OCI-LY1 (cell line): ENCODE data around the gene TSC22D2.

Experiments used
- H2AFZ ChIP-seq: fragments of 200-600 bp; sonication (generic), shearing (Covaris generic); 2 replicates; pipeline ENCODE4 v1.6.0; 2014; ENCODE audit warnings: antibody characterized with exemption, mild to moderate bottlenecking, low read length
- H3F3A ChIP-seq: fragments of 200-600 bp; sonication (generic), shearing (Covaris generic); 2 replicates; pipeline ENCODE4 v1.6.0; 2014; ENCODE audit warnings: mild to moderate bottlenecking, antibody characterized with exemption, low read length, moderate library complexity; ENCODE audit not compliant: insufficient read depth
- H3K27ac ChIP-seq: fragments of 200-600 bp; sonication (generic); 2 replicates; pipeline ENCODE4 v1.5.1; 2014; ENCODE audit warnings: low read length, mixed run types, mild to moderate bottlenecking, low read depth; ENCODE audit not compliant: poor library complexity, severe bottlenecking
- H3K27me3 ChIP-seq: fragments of 200-600 bp; sonication (generic); 2 replicates; pipeline ENCODE4 v1.6.0; 2014; ENCODE audit warnings: antibody characterized with exemption, mild to moderate bottlenecking, low read length, moderate library complexity; ENCODE audit not compliant: insufficient read depth
- H3K36me3 ChIP-seq: fragments of 200-600 bp; sonication (generic); 2 replicates; pipeline ENCODE4 v1.6.1; 2014; ENCODE audit warnings: mild to moderate bottlenecking, antibody characterized with exemption, low read length, moderate library complexity, mixed read lengths; ENCODE audit not compliant: insufficient read depth
- H3K4me1 ChIP-seq: fragments of 200-600 bp; sonication (generic); 2 replicates; pipeline ENCODE4 v1.5.1; 2014; ENCODE audit warnings: mild to moderate bottlenecking, low read length, moderate library complexity; ENCODE audit not compliant: insufficient read depth, severe bottlenecking
- H3K4me2 ChIP-seq: fragments of 200-600 bp; sonication (generic), shearing (Covaris generic); 2 replicates; pipeline ENCODE4 v1.6.1; 2014; ENCODE audit warnings: low read length
- H3K4me3 ChIP-seq: fragments of 200-600 bp; sonication (generic); 2 replicates; pipeline ENCODE4 v1.5.1; 2014; ENCODE audit warnings: low read length, low read depth, mild to moderate bottlenecking, mixed read lengths; ENCODE audit not compliant: poor library complexity, severe bottlenecking
- H3K79me2 ChIP-seq: fragments of 200-600 bp; shearing (Covaris generic); 2 replicates; pipeline ENCODE4 v1.6.1; 2016; ENCODE audit warnings: mixed run types, low read length, mixed read lengths; ENCODE audit not compliant: insufficient read depth
- H3K9ac ChIP-seq: fragments of 200-600 bp; sonication (generic), shearing (Covaris generic); 2 replicates; pipeline ENCODE4 v1.6.1; 2014; ENCODE audit warnings: mild to moderate bottlenecking, low read length, mixed read lengths
- H3K9me2 ChIP-seq: fragments of 200-600 bp; sonication (generic), shearing (Covaris generic); 2 replicates; pipeline ENCODE4 v1.6.1; 2014; ENCODE audit warnings: low read depth, mild to moderate bottlenecking, low read length, mixed read lengths
- H3K9me3 ChIP-seq: fragments of 200-600 bp; shearing (Covaris generic); 2 replicates; pipeline ENCODE4 v1.6.1; 2014; ENCODE audit warnings: low read length, mixed read lengths
- H4K20me1 ChIP-seq: fragments of 200-600 bp; sonication (generic), shearing (Covaris generic); 2 replicates; pipeline ENCODE4 v1.6.0; 2016; ENCODE audit warnings: mild to moderate bottlenecking, low read length; ENCODE audit not compliant: insufficient read depth
- CTCF ChIP-seq: fragments of 200-600 bp; sonication (generic), shearing (Covaris generic); IDR thresholded peaks from 2 replicates; pipeline ENCODE4 v1.5.1; 2017; ENCODE audit warnings: mild to moderate bottlenecking, antibody characterized with exemption, low read length, moderate library complexity, mixed read lengths
- EZH2 ChIP-seq: fragments of 200-600 bp; sonication (generic), shearing (Covaris generic); IDR thresholded peaks from 2 replicates; pipeline ENCODE4 v1.8.0; 2017; ENCODE audit warnings: borderline replicate concordance, mixed run types, mild to moderate bottlenecking, antibody characterized with exemption, low read length, moderate library complexity, mixed read lengths

Gene TSC22D2

GRCh38 chr3:150367757-150368156 is 40.3 kb upstream of the TSC22D2 start:
- H3K79me2 ChIP-seq: no peaks in the 10 kb centered on the region
- H4K20me1 ChIP-seq: no peaks in the 10 kb centered on the region
- no peaks in the 10 kb centered on the region for H3K27me3 ChIP-seq
- H2AFZ ChIP-seq: no peak overlapping the region
- H3K27ac ChIP-seq: no peak overlapping the region
- no peak for TF ChIP-seq EZH2
- TF ChIP-seq CTCF: no peak
- H3K9me3 ChIP-seq: no peaks in the 10 kb centered on the region
- H3K4me1 ChIP-seq: no peaks in the 10 kb centered on the region
- no peaks in the 10 kb centered on the region for H3K36me3 ChIP-seq
- no peak overlapping the region for H3K4me3 ChIP-seq
- no peak overlapping the region for H3K9ac ChIP-seq
- no peaks in the 10 kb centered on the region for H3F3A ChIP-seq
- H3K4me2 ChIP-seq: no peak overlapping the region
- H3K9me2 ChIP-seq: no peaks in the 10 kb centered on the region

- no peak overlapping the region for H3K27ac ChIP-seq
Measured at GRCh38 chr3:150370122-150370602, 37.9 kb upstream of the TSC22D2 start.

GRCh38 chr3:150370999-150371398 is 37.1 kb upstream of the TSC22D2 start:
- Histone ChIP-seq H3K4me3 (no peak overlapping the region), H4K20me1 (no peaks in the 10 kb centered on the region)

More at GRCh38 chr3:150370122-150370602, 37.9 kb upstream of the TSC22D2 start:
- Histone ChIP-seq H3K9me2 (no peaks in the 10 kb centered on the region), H3K79me2 (no peaks in the 10 kb centered on the region), H3K36me3 (no peaks in the 10 kb centered on the region), H4K20me1 (no peaks in the 10 kb centered on the region), H3K9me3 (no peaks in the 10 kb centered on the region), H3K4me2 (no peak overlapping the region), H3K4me1 (peaks cover 11% of the 10 kb centered on the region), H2AFZ (no peak overlapping the region), H3F3A (no peaks in the 10 kb centered on the region), H3K27me3 (no peaks in the 10 kb centered on the region), H3K4me3 (no peak overlapping the region), H3K9ac (no peak overlapping the region)
- TF ChIP-seq EZH2 (no peak), CTCF (no peak)

More at GRCh38 chr3:150370999-150371398, 37.1 kb upstream of the TSC22D2 start:
- Histone ChIP-seq H3K4me1 (peaks cover 11% of the 10 kb centered on the region), H3K9me3 (no peaks in the 10 kb centered on the region), H3K79me2 (no peaks in the 10 kb centered on the region), H3K36me3 (no peaks in the 10 kb centered on the region), H3K9me2 (no peaks in the 10 kb centered on the region), H3K27ac (no peak overlapping the region), H2AFZ (no peak overlapping the region), H3K4me2 (no peak overlapping the region), H3K9ac (no peak overlapping the region), H3K27me3 (no peaks in the 10 kb centered on the region), H3F3A (no peaks in the 10 kb centered on the region)
- TF ChIP-seq EZH2: no peak
- no peak for TF ChIP-seq CTCF
